OCI-LY1 (cell line): Measurements from ENCODE around the gene SLC6A7.

Experiments used
- H2AFZ ChIP-seq: fragments of 200-600 bp; sonication (generic), shearing (Covaris generic); 2 replicates; pipeline ENCODE4 v1.6.0; 2014; ENCODE audit warnings: antibody characterized with exemption, mild to moderate bottlenecking, low read length
- H3F3A ChIP-seq: fragments of 200-600 bp; sonication (generic), shearing (Covaris generic); 2 replicates; pipeline ENCODE4 v1.6.0; 2014; ENCODE audit warnings: mild to moderate bottlenecking, antibody characterized with exemption, low read length, moderate library complexity; ENCODE audit not compliant: insufficient read depth
- H3K27ac ChIP-seq: fragments of 200-600 bp; sonication (generic); 2 replicates; pipeline ENCODE4 v1.5.1; 2014; ENCODE audit warnings: low read length, mixed run types, mild to moderate bottlenecking, low read depth; ENCODE audit not compliant: poor library complexity, severe bottlenecking
- H3K27me3 ChIP-seq: fragments of 200-600 bp; sonication (generic); 2 replicates; pipeline ENCODE4 v1.6.0; 2014; ENCODE audit warnings: antibody characterized with exemption, mild to moderate bottlenecking, low read length, moderate library complexity; ENCODE audit not compliant: insufficient read depth
- H3K36me3 ChIP-seq: fragments of 200-600 bp; sonication (generic); 2 replicates; pipeline ENCODE4 v1.6.1; 2014; ENCODE audit warnings: mild to moderate bottlenecking, antibody characterized with exemption, low read length, moderate library complexity, mixed read lengths; ENCODE audit not compliant: insufficient read depth
- H3K4me1 ChIP-seq: fragments of 200-600 bp; sonication (generic); 2 replicates; pipeline ENCODE4 v1.5.1; 2014; ENCODE audit warnings: mild to moderate bottlenecking, low read length, moderate library complexity; ENCODE audit not compliant: insufficient read depth, severe bottlenecking
- H3K4me2 ChIP-seq: fragments of 200-600 bp; sonication (generic), shearing (Covaris generic); 2 replicates; pipeline ENCODE4 v1.6.1; 2014; ENCODE audit warnings: low read length
- H3K4me3 ChIP-seq: fragments of 200-600 bp; sonication (generic); 2 replicates; pipeline ENCODE4 v1.5.1; 2014; ENCODE audit warnings: low read length, low read depth, mild to moderate bottlenecking, mixed read lengths; ENCODE audit not compliant: poor library complexity, severe bottlenecking
- H3K79me2 ChIP-seq: fragments of 200-600 bp; shearing (Covaris generic); 2 replicates; pipeline ENCODE4 v1.6.1; 2016; ENCODE audit warnings: mixed run types, low read length, mixed read lengths; ENCODE audit not compliant: insufficient read depth
- H3K9ac ChIP-seq: fragments of 200-600 bp; sonication (generic), shearing (Covaris generic); 2 replicates; pipeline ENCODE4 v1.6.1; 2014; ENCODE audit warnings: mild to moderate bottlenecking, low read length, mixed read lengths
- H3K9me2 ChIP-seq: fragments of 200-600 bp; sonication (generic), shearing (Covaris generic); 2 replicates; pipeline ENCODE4 v1.6.1; 2014; ENCODE audit warnings: low read depth, mild to moderate bottlenecking, low read length, mixed read lengths
- H3K9me3 ChIP-seq: fragments of 200-600 bp; shearing (Covaris generic); 2 replicates; pipeline ENCODE4 v1.6.1; 2014; ENCODE audit warnings: low read length, mixed read lengths
- H4K20me1 ChIP-seq: fragments of 200-600 bp; sonication (generic), shearing (Covaris generic); 2 replicates; pipeline ENCODE4 v1.6.0; 2016; ENCODE audit warnings: mild to moderate bottlenecking, low read length; ENCODE audit not compliant: insufficient read depth
- EZH2 ChIP-seq: fragments of 200-600 bp; sonication (generic), shearing (Covaris generic); IDR thresholded peaks from 2 replicates; pipeline ENCODE4 v1.8.0; 2017; ENCODE audit warnings: borderline replicate concordance, mixed run types, mild to moderate bottlenecking, antibody characterized with exemption, low read length, moderate library complexity, mixed read lengths
- TF ChIP-seq, protein P1 (sequence below): fragments of 200-600 bp; sonication (generic), shearing (Covaris generic); IDR thresholded peaks from 2 replicates; pipeline ENCODE4 v1.5.1; 2017; ENCODE audit warnings: mild to moderate bottlenecking, antibody characterized with exemption, low read length, moderate library complexity, mixed read lengths

The SLC6A7 gene

DNA sequence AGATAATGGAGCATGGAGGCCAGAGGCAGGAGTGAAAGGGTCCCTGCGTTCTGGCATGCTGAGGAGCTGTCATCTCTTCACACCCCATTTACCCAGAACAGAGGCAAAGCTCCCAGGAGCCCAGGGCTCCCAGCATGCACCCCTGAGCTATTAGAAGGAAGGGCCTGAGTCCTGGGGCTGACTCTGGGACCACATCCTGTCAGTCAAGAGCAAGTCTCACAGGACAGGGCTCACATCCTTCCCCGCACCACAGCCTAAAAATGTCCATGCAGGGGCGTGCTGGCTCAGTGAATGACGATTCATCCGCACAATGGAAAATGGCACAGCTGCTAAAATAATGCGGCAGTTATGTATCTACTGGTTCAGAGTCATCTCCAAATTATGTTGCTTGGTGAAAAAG lies 68.3 kb downstream of the SLC6A7 start:
- Histone ChIP-seq H3K4me2 (no peak overlapping the region), H3K79me2 (no peaks in the 10 kb centered on the region), H3K36me3 (no peaks in the 10 kb centered on the region), H2AFZ (no peak overlapping the region), H3K9me3 (no peaks in the 10 kb centered on the region), H3K9ac (no peak overlapping the region), H3K27ac (no peak overlapping the region), H3K27me3 (no peaks in the 10 kb centered on the region; the same call in 1 of the 2 replicates), H3K4me3 (no peak overlapping the region), H3F3A (no peaks in the 10 kb centered on the region), H3K4me1 (no peaks in the 10 kb centered on the region), H3K9me2 (no peaks in the 10 kb centered on the region), H4K20me1 (no peaks in the 10 kb centered on the region)
- TF ChIP-seq, protein P1, sequence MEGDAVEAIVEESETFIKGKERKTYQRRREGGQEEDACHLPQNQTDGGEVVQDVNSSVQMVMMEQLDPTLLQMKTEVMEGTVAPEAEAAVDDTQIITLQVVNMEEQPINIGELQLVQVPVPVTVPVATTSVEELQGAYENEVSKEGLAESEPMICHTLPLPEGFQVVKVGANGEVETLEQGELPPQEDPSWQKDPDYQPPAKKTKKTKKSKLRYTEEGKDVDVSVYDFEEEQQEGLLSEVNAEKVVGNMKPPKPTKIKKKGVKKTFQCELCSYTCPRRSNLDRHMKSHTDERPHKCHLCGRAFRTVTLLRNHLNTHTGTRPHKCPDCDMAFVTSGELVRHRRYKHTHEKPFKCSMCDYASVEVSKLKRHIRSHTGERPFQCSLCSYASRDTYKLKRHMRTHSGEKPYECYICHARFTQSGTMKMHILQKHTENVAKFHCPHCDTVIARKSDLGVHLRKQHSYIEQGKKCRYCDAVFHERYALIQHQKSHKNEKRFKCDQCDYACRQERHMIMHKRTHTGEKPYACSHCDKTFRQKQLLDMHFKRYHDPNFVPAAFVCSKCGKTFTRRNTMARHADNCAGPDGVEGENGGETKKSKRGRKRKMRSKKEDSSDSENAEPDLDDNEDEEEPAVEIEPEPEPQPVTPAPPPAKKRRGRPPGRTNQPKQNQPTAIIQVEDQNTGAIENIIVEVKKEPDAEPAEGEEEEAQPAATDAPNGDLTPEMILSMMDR: no peak
- no peak for TF ChIP-seq EZH2
